ENCODE measurements around the gene SERINC2. TPM values are rescaled to one million over a fixed set of nuclear protein-coding genes. Genes with fewer than 3 reads are reported as not detected.

Gene SERINC2
- total and polyA plus RNA-seq, 5 donors from 2014 or later = 0.08 TPM; not detected in 4

- no peak overlapping the region for H3K4me3 ChIP-seq (ENCODE audit: low read depth, low read length)
- H3K4me1 ChIP-seq (ENCODE audit: control insufficient read depth, insufficient read depth, low read length, poor library complexity, severe bottlenecking) = no peaks in the 10 kb centered on the region
- H3K9me3 Mint-ChIP-seq = peaks cover 0 to 13% (median 0%) of the 10 kb centered on the region in 7 donors
- H3K27ac Mint-ChIP-seq = no peak overlapping the region
- H3K27me3 Mint-ChIP-seq = peaks cover 6% of the 10 kb centered on the region
- no peaks in the 10 kb centered on the region for H3K4me1 Mint-ChIP-seq
- ATAC-seq (ENCODE audit: low read depth in 2 of 2) = no peak
- no peak overlapping the region for H3K4me3 Mint-ChIP-seq
- DNase-seq = no peak
- no peaks in the 10 kb centered on the region for H3K36me3 ChIP-seq (ENCODE audit: control insufficient read depth, insufficient read depth, low read length)
- no peaks in the 10 kb centered on the region for H3K27me3 ChIP-seq (ENCODE audit: control insufficient read depth, insufficient read depth, low read length)
- H3K36me3 Mint-ChIP-seq = no peaks in the 10 kb centered on the region
- H3K9me3 ChIP-seq (ENCODE audit: control insufficient read depth in 2 of 2, low read length in 2 of 2) = peaks cover 0 to 5% of the 10 kb centered on the region in 2 experiments
- H3K27ac ChIP-seq (ENCODE audit: insufficient read depth, low read length, poor library complexity, severe bottlenecking) = no peak overlapping the region
These were observed 28.5 kb downstream of the SERINC2 start for GRCh38 chr1:31441558-31441957.

GRCh38 chr1:31441970-31442647 is 29.1 kb downstream of the SERINC2 start:
- Histone ChIP-seq H3K27ac (ENCODE audit: insufficient read depth, low read length, poor library complexity, severe bottlenecking) (no peak overlapping the region), H3K4me1 (ENCODE audit: control insufficient read depth, insufficient read depth, low read length, poor library complexity, severe bottlenecking) (no peaks in the 10 kb centered on the region), H3K36me3 (ENCODE audit: control insufficient read depth, insufficient read depth, low read length) (no peaks in the 10 kb centered on the region), H3K27me3 (ENCODE audit: control insufficient read depth, insufficient read depth, low read length) (no peaks in the 10 kb centered on the region), H3K9me3 (ENCODE audit: control insufficient read depth in 2 of 2, low read length in 2 of 2) (peaks cover 0 to 5% of the 10 kb centered on the region in 2 experiments), H3K4me3 (ENCODE audit: low read depth, low read length) (no peak overlapping the region)
- ATAC-seq (ENCODE audit: low read depth in 2 of 2) (no peak), DNase-seq (no peak)
- no peaks in the 10 kb centered on the region for H3K36me3 Mint-ChIP-seq
- H3K27ac Mint-ChIP-seq = no peak overlapping the region
- H3K27me3 Mint-ChIP-seq = peaks cover 6% of the 10 kb centered on the region
- H3K4me1 Mint-ChIP-seq = no peaks in the 10 kb centered on the region
- H3K9me3 Mint-ChIP-seq = peaks cover 0 to 13% (median 0%) of the 10 kb centered on the region in 7 donors
- H3K4me3 Mint-ChIP-seq = no peak overlapping the region

DNA sequence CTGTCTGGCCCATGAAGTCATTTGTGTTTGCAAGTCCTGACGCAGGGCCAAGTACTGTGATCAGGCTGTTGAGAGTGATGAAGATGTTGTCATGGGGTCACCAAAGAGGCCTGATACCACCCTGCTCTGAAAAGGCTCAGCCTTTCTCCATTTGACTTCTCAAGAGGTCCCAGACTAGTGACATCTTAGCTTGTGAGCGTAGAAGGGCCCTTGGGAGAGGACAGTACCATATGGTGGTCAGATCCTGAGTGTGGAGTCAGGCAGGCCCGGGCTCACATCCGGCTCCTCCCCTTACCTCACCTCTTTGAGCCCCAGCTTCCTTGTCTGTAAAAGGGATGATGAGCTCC is 29.6 kb downstream of the SERINC2 start:
- ATAC-seq (ENCODE audit: low read depth in 2 of 2) = no peak
- no peaks in the 10 kb centered on the region for H3K36me3 Mint-ChIP-seq
- Histone ChIP-seq H3K27me3 (ENCODE audit: control insufficient read depth, insufficient read depth, low read length) (no peaks in the 10 kb centered on the region), H3K36me3 (ENCODE audit: control insufficient read depth, insufficient read depth, low read length) (no peaks in the 10 kb centered on the region), H3K4me1 (ENCODE audit: control insufficient read depth, insufficient read depth, low read length, poor library complexity, severe bottlenecking) (no peaks in the 10 kb centered on the region), H3K9me3 (ENCODE audit: control insufficient read depth in 2 of 2, low read length in 2 of 2) (peaks cover 0 to 5% of the 10 kb centered on the region in 2 experiments), H3K27ac (ENCODE audit: insufficient read depth, low read length, poor library complexity, severe bottlenecking) (no peak overlapping the region), H3K4me3 (ENCODE audit: low read depth, low read length) (no peak overlapping the region)
- peaks cover 6% of the 10 kb centered on the region for H3K27me3 Mint-ChIP-seq
- no peak for DNase-seq
- H3K4me3 Mint-ChIP-seq = no peak overlapping the region
- H3K9me3 Mint-ChIP-seq = peaks cover 0 to 13% (median 0%) of the 10 kb centered on the region in 7 donors
- H3K27ac Mint-ChIP-seq = no peak overlapping the region
- H3K4me1 Mint-ChIP-seq = no peaks in the 10 kb centered on the region

- Histone ChIP-seq H3K36me3 (ENCODE audit: control insufficient read depth, insufficient read depth, low read length) (no peaks in the 10 kb centered on the region), H3K4me3 (ENCODE audit: low read depth, low read length) (no peak overlapping the region), H3K9me3 (ENCODE audit: control insufficient read depth in 2 of 2, low read length in 2 of 2) (peaks cover 0 to 5% of the 10 kb centered on the region in 2 experiments), H3K27ac (ENCODE audit: insufficient read depth, low read length, poor library complexity, severe bottlenecking) (no peak overlapping the region), H3K4me1 (ENCODE audit: control insufficient read depth, insufficient read depth, low read length, poor library complexity, severe bottlenecking) (no peaks in the 10 kb centered on the region), H3K27me3 (ENCODE audit: control insufficient read depth, insufficient read depth, low read length) (no peaks in the 10 kb centered on the region)
- Mint-ChIP-seq H3K27me3 (peaks cover 6% of the 10 kb centered on the region), H3K4me1 (no peaks in the 10 kb centered on the region), H3K4me3 (no peak overlapping the region), H3K36me3 (no peaks in the 10 kb centered on the region), H3K27ac (no peak overlapping the region), H3K9me3 (peaks cover 0 to 13% (median 0%) of the 10 kb centered on the region in 7 donors)
- ATAC-seq (ENCODE audit: low read depth in 2 of 2) (no peak), DNase-seq (no peak)
These were observed 30.7 kb downstream of the SERINC2 start for GRCh38 chr1:31443673-31444072.

- H3K4me3 ChIP-seq (ENCODE audit: low read depth, low read length) = no peak overlapping the region
- H3K27ac Mint-ChIP-seq = no peak overlapping the region
- H3K27me3 Mint-ChIP-seq = peaks cover 6% of the 10 kb centered on the region
- peaks cover 3% of the 10 kb centered on the region for H3K27me3 ChIP-seq (ENCODE audit: control insufficient read depth, insufficient read depth, low read length)
- H3K4me1 ChIP-seq (ENCODE audit: control insufficient read depth, insufficient read depth, low read length, poor library complexity, severe bottlenecking) = no peaks in the 10 kb centered on the region
- H3K9me3 Mint-ChIP-seq = peaks cover 0 to 13% (median 0%) of the 10 kb centered on the region in 7 donors
- H3K9me3 ChIP-seq (ENCODE audit: control insufficient read depth in 2 of 2, low read length in 2 of 2) = peaks cover 0 to 5% of the 10 kb centered on the region in 2 experiments
- H3K4me1 Mint-ChIP-seq = no peaks in the 10 kb centered on the region
- no peak overlapping the region for H3K27ac ChIP-seq (ENCODE audit: insufficient read depth, low read length, poor library complexity, severe bottlenecking)
- H3K36me3 ChIP-seq (ENCODE audit: control insufficient read depth, insufficient read depth, low read length) = no peaks in the 10 kb centered on the region
- H3K36me3 Mint-ChIP-seq = no peaks in the 10 kb centered on the region
- no peak overlapping the region for H3K4me3 Mint-ChIP-seq
- no peak for ATAC-seq (ENCODE audit: low read depth in 2 of 2)
- DNase-seq = no peak
These were observed 31.9 kb downstream of the SERINC2 start for GRCh38 chr1:31444725-31445448.

DNA sequence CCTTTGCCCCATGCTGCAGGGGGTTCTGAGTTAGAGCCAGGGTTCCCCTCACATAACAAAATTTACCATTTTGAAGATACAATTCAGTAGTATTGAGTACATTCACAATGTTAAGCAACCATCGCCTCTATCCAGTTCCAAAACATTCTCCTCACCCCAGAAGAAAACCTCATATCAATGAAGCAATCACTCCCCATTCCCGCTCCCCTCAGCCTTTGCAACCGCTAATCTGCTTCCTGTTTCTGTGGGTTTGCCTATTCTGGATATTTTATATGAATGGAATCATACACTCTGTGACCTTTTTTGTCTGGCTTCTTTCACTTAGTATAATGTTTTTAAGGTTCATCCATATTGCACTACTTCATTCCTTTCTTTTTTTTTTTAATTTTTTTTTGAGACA is 32.9 kb downstream of the SERINC2 start:
- Histone ChIP-seq H3K9me3 (ENCODE audit: control insufficient read depth in 2 of 2, low read length in 2 of 2) (peaks cover 0 to 5% of the 10 kb centered on the region in 2 experiments), H3K36me3 (ENCODE audit: control insufficient read depth, insufficient read depth, low read length) (no peaks in the 10 kb centered on the region), H3K27me3 (ENCODE audit: control insufficient read depth, insufficient read depth, low read length) (peaks cover 3% of the 10 kb centered on the region), H3K27ac (ENCODE audit: insufficient read depth, low read length, poor library complexity, severe bottlenecking) (no peak overlapping the region), H3K4me1 (ENCODE audit: control insufficient read depth, insufficient read depth, low read length, poor library complexity, severe bottlenecking) (no peaks in the 10 kb centered on the region), H3K4me3 (ENCODE audit: low read depth, low read length) (no peak overlapping the region)
- DNase-seq (no peak), ATAC-seq (ENCODE audit: low read depth in 2 of 2) (no peak)
- H3K9me3 Mint-ChIP-seq = peaks cover 0 to 21% (median 3%) of the 10 kb centered on the region in 7 donors
- H3K4me1 Mint-ChIP-seq = no peaks in the 10 kb centered on the region
- peaks cover 6% of the 10 kb centered on the region for H3K27me3 Mint-ChIP-seq
- H3K4me3 Mint-ChIP-seq = no peak overlapping the region
- no peaks in the 10 kb centered on the region for H3K36me3 Mint-ChIP-seq
- no peak overlapping the region for H3K27ac Mint-ChIP-seq

DNA sequence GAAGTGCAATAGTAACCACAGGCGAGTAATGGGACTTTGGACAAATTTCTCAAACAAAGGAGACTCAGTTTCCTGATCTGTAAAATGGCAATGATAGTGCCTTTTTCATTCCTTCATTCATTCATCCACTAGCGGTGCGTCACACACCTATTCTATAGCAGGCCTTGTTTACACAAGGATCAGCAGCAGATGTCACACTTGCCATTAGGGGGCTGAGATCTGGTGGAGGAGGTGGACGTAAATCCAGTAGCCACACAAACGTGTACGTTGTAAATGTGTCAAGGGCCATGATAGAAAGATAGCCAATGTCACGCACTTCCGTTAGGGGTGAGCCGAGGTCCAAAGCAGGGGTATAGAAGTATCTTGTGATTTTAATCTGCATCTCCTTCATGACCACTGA is 34.2 kb downstream of the SERINC2 start:
- Mint-ChIP-seq H3K4me3 (no peak overlapping the region), H3K4me1 (no peaks in the 10 kb centered on the region), H3K9me3 (peaks cover 0 to 24% (median 4%) of the 10 kb centered on the region in 7 donors), H3K36me3 (no peaks in the 10 kb centered on the region), H3K27ac (no peak overlapping the region), H3K27me3 (peaks cover under 1% of the 10 kb centered on the region)
- Histone ChIP-seq H3K27ac (ENCODE audit: insufficient read depth, low read length, poor library complexity, severe bottlenecking) (no peak overlapping the region), H3K4me3 (ENCODE audit: low read depth, low read length) (no peak overlapping the region), H3K4me1 (ENCODE audit: control insufficient read depth, insufficient read depth, low read length, poor library complexity, severe bottlenecking) (no peaks in the 10 kb centered on the region), H3K9me3 (ENCODE audit: control insufficient read depth in 2 of 2, low read length in 2 of 2) (peaks cover 4 to 5% of the 10 kb centered on the region in 2 experiments), H3K27me3 (ENCODE audit: control insufficient read depth, insufficient read depth, low read length) (peaks cover 3% of the 10 kb centered on the region), H3K36me3 (ENCODE audit: control insufficient read depth, insufficient read depth, low read length) (no peaks in the 10 kb centered on the region)
- ATAC-seq (ENCODE audit: low read depth in 2 of 2) (no peak), DNase-seq (no peak)
